Gastrocnemius medialis (tissue), 4 donors: ENCODE measurements around the gene CAMK1. TPM values are rescaled to one million over a fixed set of nuclear protein-coding genes. Genes with fewer than 3 reads are reported as not detected.

Experiments
- ATAC-seq, 2 donors: fragments of 150-250 bp; one replicate each; pipeline ENCODE4 v1.9.1; 2016
- DNase-seq, 2 donors: peaks; one replicate each; pipeline ENCODE4 v3.0.0-alpha.2; 2019
- H3K27ac ChIP-seq, 4 donors: fragments of 200-600 bp; sonication (generic); 1 replicate in 1 of 4; 2 replicates in 3 of 4; pipeline ENCODE4 v1.5.1; 2016 to 2018; ENCODE audit warnings: mild to moderate bottlenecking in 2 of 4, moderate library complexity in 1 of 4
- H3K27me3 ChIP-seq, 3 donors: fragments of 200-600 bp; sonication (generic) in 2 of 3; 1 replicate in 1 of 3; 2 replicates in 2 of 3; pipeline versions ENCODE4 v1.5.1 to v1.6.0; 2016 to 2019; ENCODE audit warnings: mild to moderate bottlenecking in 1 of 3, moderate library complexity in 1 of 3
- H3K36me3 ChIP-seq, 2 donors: fragments of 200-600 bp; sonication (generic) in 1 of 2; one replicate each; pipeline ENCODE4 v1.5.1; 2017 to 2018
- H3K4me1 ChIP-seq, 2 donors: fragments of 200-600 bp; sonication (generic) in 1 of 2; one replicate each; pipeline ENCODE4 v1.5.1; 2016 to 2017; ENCODE audit warnings: mild to moderate bottlenecking in 2 of 2
- H3K4me3 ChIP-seq, 4 donors: fragments of 200-600 bp; sonication (generic) in 3 of 4; 1 replicate in 1 of 4; 2 replicates in 3 of 4; pipeline ENCODE4 v1.5.1; 2016 to 2019; ENCODE audit warnings: mild to moderate bottlenecking in 2 of 4
- H3K9me3 ChIP-seq, 3 donors: fragments of 200-600 bp; sonication (generic) in 2 of 3; 1 replicate in 1 of 3; 2 replicates in 2 of 3; pipeline ENCODE4 v1.5.1; 2016 to 2019
- POLR2A ChIP-seq, 2 donors: fragments of 450-650 bp; IDR thresholded peaks; one replicate each; pipeline ENCODE4 v1.6.1; 2017; ENCODE audit warnings: antibody characterized with exemption in 2 of 2, mild to moderate bottlenecking in 2 of 2, moderate library complexity in 2 of 2
- in situ Hi-C, 4 donors: fragments of 200-750 bp; cut with MboI; loops; one replicate each; pipeline versions ENCODE4 v1.15.0 to v1.8.0; 2017; ENCODE audit warnings: low sequenced_read_pairs in 4 of 4
- intact Hi-C: fragments of 100-400 bp; cut with DNase I; formaldehyde crosslinking; loops from one replicate; pipeline ENCODE4 v1.15.1; 2023; ENCODE audit warnings: low total_unique reads
- total RNA-seq, 4 donors: library from RNA; depleted of rRNA; stranded (reverse); fragments of >200 nt; gene quantifications; one replicate each; pipeline versions ENCODE4 v1.1.0 to v1.2.3, GENCODE V29; 2016
- TF ChIP-seq, protein P1 (sequence below), 5 experiments: fragments of 450-650 bp in 3 of 5; fragments of 200-600 bp in 2 of 5; sonication (generic) in 2 of 5; IDR thresholded peaks in 4 of 5; conservative IDR thresholded peaks in 1 of 5; 1 replicate in 4 of 5; 2 replicates in 1 of 5; pipeline ENCODE4 v1.5.1; 2016 to 2019; ENCODE audit warnings: antibody characterized with exemption in 5 of 5, mild to moderate bottlenecking in 3 of 5, moderate library complexity in 3 of 5

The CAMK1 gene
- total RNA-seq, 4 donors from 2014 or later, result 2.1 to 11.6 (median 8.0) TPM

- in situ Hi-C loops, result no loop called here
- peak overlapping the region; percentile 93 to 99 (median 98) for H3K27ac ChIP-seq
- peak overlapping the region; percentile 89 to 99 (median 94) for H3K4me3 ChIP-seq
- DNase-seq, result no peak
- H3K36me3 ChIP-seq, result peaks cover 0 to 14% of the 10 kb centered on the region in 2 donors
- H3K27me3 ChIP-seq, result no peaks in the 10 kb centered on the region
- intact Hi-C loops, result loop anchor here (1.0 to 2.0 kb wide), 4 partner anchors 43 to 143 kb away; partner anchors contain the start of genes BRPF1, MTMR14, OGG1 and RPUSD3
- peaks cover 20 to 24% of the 10 kb centered on the region in 2 donors for H3K4me1 ChIP-seq
- H3K9me3 ChIP-seq, result no peaks in the 10 kb centered on the region
- ATAC-seq, result peak in 1 of 2 donors; percentile 2
- no peak for TF ChIP-seq POLR2A (IDR thresholded peaks at IDR 0.05)
- TF ChIP-seq, protein P1, sequence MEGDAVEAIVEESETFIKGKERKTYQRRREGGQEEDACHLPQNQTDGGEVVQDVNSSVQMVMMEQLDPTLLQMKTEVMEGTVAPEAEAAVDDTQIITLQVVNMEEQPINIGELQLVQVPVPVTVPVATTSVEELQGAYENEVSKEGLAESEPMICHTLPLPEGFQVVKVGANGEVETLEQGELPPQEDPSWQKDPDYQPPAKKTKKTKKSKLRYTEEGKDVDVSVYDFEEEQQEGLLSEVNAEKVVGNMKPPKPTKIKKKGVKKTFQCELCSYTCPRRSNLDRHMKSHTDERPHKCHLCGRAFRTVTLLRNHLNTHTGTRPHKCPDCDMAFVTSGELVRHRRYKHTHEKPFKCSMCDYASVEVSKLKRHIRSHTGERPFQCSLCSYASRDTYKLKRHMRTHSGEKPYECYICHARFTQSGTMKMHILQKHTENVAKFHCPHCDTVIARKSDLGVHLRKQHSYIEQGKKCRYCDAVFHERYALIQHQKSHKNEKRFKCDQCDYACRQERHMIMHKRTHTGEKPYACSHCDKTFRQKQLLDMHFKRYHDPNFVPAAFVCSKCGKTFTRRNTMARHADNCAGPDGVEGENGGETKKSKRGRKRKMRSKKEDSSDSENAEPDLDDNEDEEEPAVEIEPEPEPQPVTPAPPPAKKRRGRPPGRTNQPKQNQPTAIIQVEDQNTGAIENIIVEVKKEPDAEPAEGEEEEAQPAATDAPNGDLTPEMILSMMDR (IDR thresholded peaks at IDR 0.05 in 4 of 5, conservative IDR thresholded peaks at IDR 0.05 in 1 of 5), result no peak
Observed at GRCh38 chr3:9791790-9792404, 22.1 kb upstream of the CAMK1 start.

- TF ChIP-seq, protein P1 (IDR thresholded peaks at IDR 0.05 in 4 of 5, conservative IDR thresholded peaks at IDR 0.05 in 1 of 5), result no peak
- TF ChIP-seq POLR2A (IDR thresholded peaks at IDR 0.05), result no peak
- in situ Hi-C loops (no loop called here), intact Hi-C loops (no loop called here)
- DNase-seq, result no peak
- no peaks in the 10 kb centered on the region for H3K27me3 ChIP-seq
- peak overlapping the region; percentile 93 to 99 (median 98) for H3K27ac ChIP-seq
- H3K4me3 ChIP-seq, result no peak overlapping the region
- H3K9me3 ChIP-seq, result no peaks in the 10 kb centered on the region
- peaks cover 0 to 21% of the 10 kb centered on the region in 2 donors for H3K36me3 ChIP-seq
- peaks cover 20 to 24% of the 10 kb centered on the region in 2 donors for H3K4me1 ChIP-seq
- ATAC-seq, result no peak
Observed at GRCh38 chr3:9791127-9791526, 21.4 kb upstream of the CAMK1 start.

DNA sequence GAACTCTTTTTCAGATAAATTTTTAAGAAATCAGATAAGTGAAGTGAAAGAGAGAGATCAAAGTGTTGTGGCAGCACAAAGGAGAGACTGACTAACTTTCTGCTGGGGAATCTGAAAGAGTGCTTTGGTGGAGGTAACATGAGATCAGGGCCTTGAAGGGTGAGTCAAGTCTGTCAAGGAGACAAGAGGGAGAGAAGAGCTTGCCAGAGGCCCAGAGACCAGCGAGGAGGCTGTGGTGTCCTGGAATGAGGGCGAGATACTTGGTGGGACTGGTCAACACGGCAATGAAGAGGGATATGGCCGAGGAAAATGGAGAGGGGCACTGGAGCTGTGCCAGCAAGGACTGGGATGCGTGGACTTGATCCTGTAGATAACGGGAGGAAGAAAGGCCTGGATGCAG is 18.0 kb upstream of the CAMK1 start:
- peaks cover 9 to 11% of the 10 kb centered on the region in 2 donors for H3K4me1 ChIP-seq
- ATAC-seq (no peak), DNase-seq (no peak)
- no peaks in the 10 kb centered on the region for H3K27me3 ChIP-seq
- peaks cover 0 to 54% of the 10 kb centered on the region in 2 donors for H3K36me3 ChIP-seq
- H3K9me3 ChIP-seq, result no peaks in the 10 kb centered on the region
- no peak overlapping the region for H3K4me3 ChIP-seq
- intact Hi-C loops, result no loop called here
- no peak overlapping the region for H3K27ac ChIP-seq
- in situ Hi-C loops, result no loop called here
- no peak for TF ChIP-seq POLR2A (IDR thresholded peaks at IDR 0.05)

- DNase-seq (no peak), ATAC-seq (no peak)
- Histone ChIP-seq H3K27ac (no peak overlapping the region), H3K27me3 (no peaks in the 10 kb centered on the region), H3K36me3 (peaks cover 0 to 61% of the 10 kb centered on the region in 2 donors), H3K4me1 (peaks cover 9 to 11% of the 10 kb centered on the region in 2 donors), H3K4me3 (no peak overlapping the region), H3K9me3 (no peaks in the 10 kb centered on the region)
- intact Hi-C loops, result no loop called here
- TF ChIP-seq POLR2A (IDR thresholded peaks at IDR 0.05), result no peak
- TF ChIP-seq, protein P1 (IDR thresholded peaks at IDR 0.05 in 4 of 5, conservative IDR thresholded peaks at IDR 0.05 in 1 of 5), result no peak
- in situ Hi-C loops, result no loop called here
Observed at GRCh38 chr3:9786825-9787669, 17.3 kb upstream of the CAMK1 start.

- peaks cover 0 to 63% of the 10 kb centered on the region in 2 donors for H3K36me3 ChIP-seq
- H3K9me3 ChIP-seq, result no peaks in the 10 kb centered on the region
- DNase-seq (no peak), ATAC-seq (no peak)
- intact Hi-C loops, result no loop called here
- no peak overlapping the region for H3K4me3 ChIP-seq
- H3K27ac ChIP-seq, result no peak overlapping the region
- H3K4me1 ChIP-seq, result peaks cover 3 to 4% of the 10 kb centered on the region in 2 donors
- no peak for TF ChIP-seq POLR2A (IDR thresholded peaks at IDR 0.05)
- in situ Hi-C loops, result no loop called here
- no peaks in the 10 kb centered on the region for H3K27me3 ChIP-seq
Observed at GRCh38 chr3:9786209-9786739, 16.5 kb upstream of the CAMK1 start.
